ENCODE measurements around the gene ZNF468.
"Not testable (repeated sequence)": the region's sequence is repeated elsewhere in the genome, so short reads cannot be mapped to it uniquely, and the experiment has no call there.

- not testable (repeated sequence) for TF ChIP-seq POLR2A, CTCF (IDR thresholded peaks at IDR 0.05)
Observed at GRCh38 chr19:52868031-52868430, 10.6 kb upstream of the ZNF468 start.
